Measurements from ENCODE around the gene HCAR2. TPM values are rescaled to one million over a fixed set of nuclear protein-coding genes. Genes with fewer than 3 reads are reported as not detected.

The HCAR2 gene
- total and polyA plus RNA-seq, 2 of the 13 experiments (the other 11 are each of a cell fraction or from before 2014, with no cell fraction given), result 0.09 to 5.6 TPM

- TF ChIP-seq HBP1 (CRISPR knock-in tag; IDR thresholded peaks at IDR 0.05; ENCODE audit: low read depth), result peak; percentile 83
- peak; percentile 88 for TF ChIP-seq TAF15 (IDR thresholded peaks at IDR 0.05; ENCODE audit: low read depth, low read length, poor library complexity, severe bottlenecking)
- no peak for TF ChIP-seq ZBTB46 (CRISPR knock-in tag; IDR thresholded peaks at IDR 0.05; ENCODE audit: borderline replicate concordance)
- peak; percentile 87 for TF ChIP-seq GMEB1 (CRISPR knock-in tag; IDR thresholded peaks at IDR 0.05; ENCODE audit: borderline replicate concordance)
- TF ChIP-seq ZNF776 (CRISPR knock-in tag; IDR thresholded peaks at IDR 0.05), result peak; percentile 42
- peak; percentile 50; the same call in 1 of the 2 replicates for TF ChIP-seq NFYB (CRISPR knock-in tag; IDR thresholded peaks at IDR 0.05)
- no peak for TF ChIP-seq IRF1 (CRISPR knock-in tag; IDR thresholded peaks at IDR 0.05; ENCODE audit: low read depth)
- TF ChIP-seq REPIN1 (CRISPR knock-in tag; IDR thresholded peaks at IDR 0.05; ENCODE audit: borderline replicate concordance, low read depth), result peak; percentile 75
- peak; percentile 58; the same call in 1 of the 2 replicates for TF ChIP-seq ZNF770 (CRISPR knock-in tag; IDR thresholded peaks at IDR 0.05)
- TF ChIP-seq ZNF720 (CRISPR knock-in tag; IDR thresholded peaks at IDR 0.05), result no peak
- TF ChIP-seq ADNP (CRISPR knock-in tag; IDR thresholded peaks at IDR 0.05), result no peak
- no peak for TF ChIP-seq ZNF577 (CRISPR knock-in tag; IDR thresholded peaks at IDR 0.05; ENCODE audit: borderline replicate concordance, low read depth)
- peak; percentile 39; the same call in 1 of the 2 replicates for TF ChIP-seq ZNF160 (CRISPR knock-in tag; IDR thresholded peaks at IDR 0.05)
- TF ChIP-seq GLI4 (CRISPR knock-in tag; IDR thresholded peaks at IDR 0.05; ENCODE audit: borderline replicate concordance), result no peak
- peak; percentile 94 for TF ChIP-seq SP4 (CRISPR knock-in tag; IDR thresholded peaks at IDR 0.05)
- 0 out of 2 replicates have a peak, but pooled peaks have one; percentile 42 for TF ChIP-seq NKX3-1 (CRISPR knock-in tag; IDR thresholded peaks at IDR 0.05)
- peak; percentile 56; the same call in 1 of the 2 replicates for TF ChIP-seq ELF3 (CRISPR knock-in tag; IDR thresholded peaks at IDR 0.05)
- TF ChIP-seq FOSL2 (CRISPR knock-in tag; IDR thresholded peaks at IDR 0.05), result peak; percentile 79
- peak; percentile 74 for TF ChIP-seq THRA (CRISPR knock-in tag; IDR thresholded peaks at IDR 0.05; ENCODE audit: borderline replicate concordance)
Observed at GRCh38 chr12:122752464-122753318, 49.5 kb upstream of the HCAR2 start, which contains the start of gene DENR (continued).
